ENCODE measurements around the gene CIAO2A. TPM values are rescaled to one million over a fixed set of nuclear protein-coding genes. Genes with fewer than 3 reads are reported as not detected.

Gene CIAO2A
- total RNA-seq, 1 experiment from 2014 or later, result 89.8 TPM

GRCh38 chr15:64141798-64142512 is 48.3 kb upstream of the CIAO2A start:
- Histone ChIP-seq H3K27ac (ENCODE audit: low read length) (no peak overlapping the region), H3K9me3 (ENCODE audit: control insufficient read depth, insufficient read depth, low read depth, low read length) (no peaks in the 10 kb centered on the region), H3K27me3 (ENCODE audit: control insufficient read depth, insufficient read depth, low read length) (no peaks in the 10 kb centered on the region), H3K4me3 (ENCODE audit: low read depth in 2 of 2, low read length in 2 of 2) (no peak overlapping the region), H3K36me3 (ENCODE audit: control insufficient read depth, insufficient read depth, low read length) (peaks cover 16% of the 10 kb centered on the region), H3K4me1 (ENCODE audit: control insufficient read depth, insufficient read depth, low read length) (no peaks in the 10 kb centered on the region)
- ChIA-PET CTCF (no interaction called here), POLR2A (no interaction called here)
- ATAC-seq, result no peak
- TF ChIP-seq, protein P1, sequence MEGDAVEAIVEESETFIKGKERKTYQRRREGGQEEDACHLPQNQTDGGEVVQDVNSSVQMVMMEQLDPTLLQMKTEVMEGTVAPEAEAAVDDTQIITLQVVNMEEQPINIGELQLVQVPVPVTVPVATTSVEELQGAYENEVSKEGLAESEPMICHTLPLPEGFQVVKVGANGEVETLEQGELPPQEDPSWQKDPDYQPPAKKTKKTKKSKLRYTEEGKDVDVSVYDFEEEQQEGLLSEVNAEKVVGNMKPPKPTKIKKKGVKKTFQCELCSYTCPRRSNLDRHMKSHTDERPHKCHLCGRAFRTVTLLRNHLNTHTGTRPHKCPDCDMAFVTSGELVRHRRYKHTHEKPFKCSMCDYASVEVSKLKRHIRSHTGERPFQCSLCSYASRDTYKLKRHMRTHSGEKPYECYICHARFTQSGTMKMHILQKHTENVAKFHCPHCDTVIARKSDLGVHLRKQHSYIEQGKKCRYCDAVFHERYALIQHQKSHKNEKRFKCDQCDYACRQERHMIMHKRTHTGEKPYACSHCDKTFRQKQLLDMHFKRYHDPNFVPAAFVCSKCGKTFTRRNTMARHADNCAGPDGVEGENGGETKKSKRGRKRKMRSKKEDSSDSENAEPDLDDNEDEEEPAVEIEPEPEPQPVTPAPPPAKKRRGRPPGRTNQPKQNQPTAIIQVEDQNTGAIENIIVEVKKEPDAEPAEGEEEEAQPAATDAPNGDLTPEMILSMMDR (IDR thresholded peaks at IDR 0.05), result no peak
- TF ChIP-seq TCF7L2 (IDR thresholded peaks at IDR 0.05; ENCODE audit: low read depth, low read length) (no peak), SIN3A (IDR thresholded peaks at IDR 0.05; ENCODE audit: borderline replicate concordance, insufficient read depth, low read depth, low read length) (no peak), POLR2AphosphoS5 (IDR thresholded peaks at IDR 0.05; ENCODE audit: low read depth, low read length) (no peak), REST (IDR thresholded peaks at IDR 0.05; ENCODE audit: insufficient read depth in 1 of 2, low read depth in 2 of 2, low read length in 1 of 2) (no peak)
- in situ Hi-C loops (cut with HindIII; ENCODE audit: low pct_unique_long_range_greater_than_20kb, low sequenced_read_pairs), result no loop called here
- BruUV-seq (replicated peaks), result no TSS peak
- intact Hi-C loops (cut with micrococcal nuclease; ENCODE audit: unreplicated experiment), result no loop called here
- no peak for DNase-seq (ENCODE audit: low read depth, low spot score)

DNA sequence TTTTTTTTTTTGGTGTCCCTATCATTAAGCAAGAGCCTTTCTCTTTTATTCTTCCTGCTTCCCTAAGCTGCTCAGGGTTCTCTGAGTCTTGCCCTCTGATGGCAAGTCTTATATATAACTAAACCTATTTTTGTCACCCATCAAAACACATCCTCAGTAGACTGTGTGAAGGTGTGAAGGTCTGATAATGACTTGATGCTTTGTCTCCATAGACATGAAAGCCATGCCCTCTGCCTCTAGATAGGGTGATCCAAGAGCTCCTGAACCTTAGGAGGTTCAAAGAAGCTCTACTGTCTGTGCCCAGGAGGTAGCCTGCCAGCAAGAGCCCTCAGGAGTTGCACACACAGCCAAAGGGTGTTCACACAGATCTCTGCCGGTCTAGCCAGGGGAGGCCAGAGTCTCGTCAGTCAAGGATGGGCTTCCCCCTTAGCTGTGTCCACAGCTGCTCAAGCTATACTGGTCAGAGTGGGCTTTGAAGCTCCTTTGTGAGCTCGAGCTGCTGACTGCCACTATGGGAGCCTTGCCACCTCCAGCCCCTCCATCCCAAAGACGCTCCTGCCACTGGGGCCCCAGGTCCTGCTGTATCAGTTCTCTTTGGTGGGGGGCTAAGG is 44.8 kb upstream of the CIAO2A start:
- H3K9me3 ChIP-seq (ENCODE audit: control insufficient read depth, insufficient read depth, low read depth, low read length), result no peaks in the 10 kb centered on the region
- no peak for DNase-seq (ENCODE audit: low read depth, low spot score)
- in situ Hi-C loops (cut with HindIII; ENCODE audit: low pct_unique_long_range_greater_than_20kb, low sequenced_read_pairs) (no loop called here), intact Hi-C loops (cut with micrococcal nuclease; ENCODE audit: unreplicated experiment) (no loop called here)
- ChIA-PET CTCF (no interaction called here), POLR2A (no interaction called here)
- no peak for TF ChIP-seq SIN3A (IDR thresholded peaks at IDR 0.05; ENCODE audit: borderline replicate concordance, insufficient read depth, low read depth, low read length)
- TF ChIP-seq POLR2AphosphoS5 (IDR thresholded peaks at IDR 0.05; ENCODE audit: low read depth, low read length), result no peak
- TF ChIP-seq, protein P1 (IDR thresholded peaks at IDR 0.05), result no peak
- no peak for TF ChIP-seq REST (IDR thresholded peaks at IDR 0.05; ENCODE audit: insufficient read depth in 1 of 2, low read depth in 2 of 2, low read length in 1 of 2)
- no peak for TF ChIP-seq TCF7L2 (IDR thresholded peaks at IDR 0.05; ENCODE audit: low read depth, low read length)
- H3K27me3 ChIP-seq (ENCODE audit: control insufficient read depth, insufficient read depth, low read length), result no peaks in the 10 kb centered on the region
- ATAC-seq, result no peak
- no peak overlapping the region for H3K27ac ChIP-seq (ENCODE audit: low read length)
- peaks cover 16% of the 10 kb centered on the region for H3K36me3 ChIP-seq (ENCODE audit: control insufficient read depth, insufficient read depth, low read length)
- no TSS peak for BruUV-seq (replicated peaks)
- H3K4me3 ChIP-seq (ENCODE audit: low read depth in 2 of 2, low read length in 2 of 2), result no peak overlapping the region
- H3K4me1 ChIP-seq (ENCODE audit: control insufficient read depth, insufficient read depth, low read length), result no peaks in the 10 kb centered on the region
